H1 (cell line): ENCODE data around the gene ARID5B. TPM values are rescaled to one million over a fixed set of nuclear protein-coding genes. Genes with fewer than 3 reads are reported as not detected.

ENCODE experiments used
- CTCF ChIA-PET: fragments of 300-600 bp; sonication (Branson Sonifier 250); formaldehyde crosslinking; loops from one replicate; lab custom pipeline; 2021; ENCODE audit not compliant: partially characterized antibody; lab: Charles Lee
- POLR2A ChIA-PET: fragments of 300-600 bp; sonication (Branson Sonifier 250); formaldehyde crosslinking; loops from one replicate; lab custom pipeline; 2021; ENCODE audit warnings: inconsistent platforms; ENCODE audit not compliant: partially characterized antibody; lab: Charles Lee
- DNase-seq, 2 experiments: peaks; one replicate each; pipeline versions ENCODE4 v3.0.0 to v3.0.0-alpha.2; 2010 to 2022; ENCODE audit warnings: low spot score in 2 of 2, low read depth in 1 of 2, mixed read lengths in 1 of 2
- FAIRE-seq: peaks from 2 replicates; lab custom pipeline; 2011; peaks lifted over from hg19 to GRCh38; lab: Jason Lieb, UNC
- H2AFZ ChIP-seq: 2 replicates; pipeline ENCODE4 v1.8.1; 2012; ENCODE audit warnings: low read length, inconsistent platforms
- H2AK5ac ChIP-seq: 2 replicates; pipeline ENCODE4 v1.6.1; 2013; ENCODE audit warnings: low read depth, low read length
- H2BK120ac ChIP-seq: replicated peaks from 2 replicates; pipeline ENCODE3; 2013; ENCODE audit warnings: low read depth, low read length, inconsistent platforms
- H2BK12ac ChIP-seq: 2 replicates; pipeline ENCODE4 v1.6.1; 2013; ENCODE audit warnings: low read depth, low read length
- H2BK15ac ChIP-seq: 2 replicates; pipeline ENCODE4 v1.6.1; 2013; ENCODE audit warnings: low read length
- H2BK20ac ChIP-seq: 2 replicates; pipeline ENCODE4 v1.6.1; 2013; ENCODE audit warnings: low read length
- H2BK5ac ChIP-seq: 2 replicates; pipeline ENCODE4 v1.6.1; 2013; ENCODE audit warnings: low read depth, low read length
- H3K14ac ChIP-seq: 2 replicates; pipeline ENCODE4 v1.6.1; 2013; ENCODE audit warnings: inconsistent platforms; ENCODE audit not compliant: insufficient read length
- H3K18ac ChIP-seq: 2 replicates; pipeline ENCODE4 v1.6.1; 2013; ENCODE audit warnings: low read length; ENCODE audit errors: extremely low read depth
- H3K23ac ChIP-seq: 2 replicates; pipeline ENCODE4 v1.6.1; 2013; ENCODE audit warnings: inconsistent platforms; ENCODE audit not compliant: insufficient read length
- H3K23me2 ChIP-seq: 2 replicates; pipeline ENCODE4 v1.6.1; 2013; ENCODE audit warnings: low read depth, low read length
- H3K27ac ChIP-seq: 2 replicates; pipeline ENCODE4 v1.6.1; 2011; ENCODE audit warnings: low read depth, low read length, inconsistent platforms
- H3K27me3 ChIP-seq, 4 experiments: replicated peaks in 1 of 4; 1 replicate in 1 of 4; 2 replicates in 3 of 4; pipeline versions ENCODE4 v1.6.1 to v1.8.1; 2011 to 2013; ENCODE audit warnings: low read length in 3 of 4, mild to moderate bottlenecking in 3 of 4, inconsistent platforms in 2 of 4, mixed read lengths in 2 of 4, moderate library complexity in 1 of 4; ENCODE audit not compliant: control insufficient read depth in 3 of 4, insufficient read depth in 3 of 4; ENCODE audit errors: extremely low read depth in 1 of 4
- H3K36me3 ChIP-seq, 4 experiments: 2 replicates each; pipeline versions ENCODE4 v1.6.1 to v1.8.1; 2011 to 2013; ENCODE audit warnings: mild to moderate bottlenecking in 4 of 4, low read length in 3 of 4, moderate library complexity in 2 of 4, control low read depth in 1 of 4, inconsistent platforms in 1 of 4; ENCODE audit not compliant: insufficient read depth in 4 of 4, control insufficient read depth in 2 of 4
- H3K4ac ChIP-seq: replicated peaks from 2 replicates; pipeline ENCODE3; 2013; ENCODE audit warnings: low read length, low read depth, mixed read lengths, inconsistent platforms; ENCODE audit not compliant: insufficient read length
- H3K4me1 ChIP-seq, 4 experiments: replicated peaks in 1 of 4; 1 replicate in 1 of 4; 2 replicates in 3 of 4; pipeline versions ENCODE4 v1.6.1 to v1.8.1; 2011 to 2013; ENCODE audit warnings: low read length in 3 of 4, inconsistent platforms in 2 of 4, mixed read lengths in 1 of 4; ENCODE audit not compliant: insufficient read depth in 4 of 4, control insufficient read depth in 3 of 4
- H3K4me2 ChIP-seq, 2 experiments: 2 replicates each; pipeline versions ENCODE4 v1.6.1 to v1.8.1; 2011 to 2013; ENCODE audit warnings: low read depth in 2 of 2, low read length in 2 of 2, control low read depth in 1 of 2, inconsistent platforms in 1 of 2, mild to moderate bottlenecking in 1 of 2; ENCODE audit not compliant: insufficient read depth in 1 of 2
- H3K4me3 ChIP-seq, 4 experiments: fragments of 200-600, 300-600 bp in 1 of 4; sonication (generic), shearing (Covaris generic), sonication (Bioruptor Twin) in 1 of 4; 2 replicates each; pipeline versions ENCODE4 v1.5.1 to v1.8.1; 2011 to 2016; ENCODE audit warnings: low read length in 4 of 4, low read depth in 3 of 4, control low read depth in 2 of 4, inconsistent platforms in 2 of 4, mild to moderate bottlenecking in 2 of 4, mixed read lengths in 1 of 4, moderate library complexity in 1 of 4; ENCODE audit not compliant: insufficient read depth in 2 of 4; ENCODE audit errors: extremely low read depth in 1 of 4
- H3K56ac ChIP-seq: replicated peaks from 2 replicates; pipeline ENCODE3; 2013; ENCODE audit warnings: low read depth, mild to moderate bottlenecking, mixed read lengths, low read length, inconsistent platforms; ENCODE audit not compliant: insufficient read length
- H3K79me1 ChIP-seq: 2 replicates; pipeline ENCODE4 v1.6.1; 2013; ENCODE audit warnings: low read depth, low read length, control low read depth
- H3K79me2 ChIP-seq, 2 experiments: 2 replicates each; pipeline versions ENCODE4 v1.6.1 to v1.8.1; 2012 to 2013; ENCODE audit warnings: low read length in 2 of 2, mild to moderate bottlenecking in 2 of 2, inconsistent platforms in 1 of 2; ENCODE audit not compliant: insufficient read depth in 2 of 2, control insufficient read depth in 1 of 2
- H3K9ac ChIP-seq, 4 experiments: replicated peaks in 1 of 4; 1 replicate in 1 of 4; 2 replicates in 3 of 4; pipeline versions ENCODE4 v1.6.1 to v1.8.1; 2011 to 2013; ENCODE audit warnings: low read depth in 3 of 4, low read length in 3 of 4, control low read depth in 2 of 4, mild to moderate bottlenecking in 2 of 4, moderate library complexity in 2 of 4, inconsistent platforms in 1 of 4; ENCODE audit errors: extremely low read depth in 1 of 4
- H3K9me3 ChIP-seq, 2 experiments: 2 replicates each; pipeline versions ENCODE4 v1.6.1 to v1.8.1; 2012 to 2013; ENCODE audit warnings: mild to moderate bottlenecking in 2 of 2, moderate library complexity in 2 of 2, control low read depth in 1 of 2, inconsistent platforms in 1 of 2, low read depth in 1 of 2, low read length in 1 of 2, mixed read lengths in 1 of 2; ENCODE audit not compliant: insufficient read depth in 2 of 2
- H4K20me1 ChIP-seq, 2 experiments: replicated peaks in 1 of 2; 2 replicates each; pipeline versions ENCODE3 to v1.8.1; 2011 to 2013; ENCODE audit warnings: inconsistent platforms in 2 of 2, low read length in 2 of 2, mild to moderate bottlenecking in 1 of 2; ENCODE audit not compliant: insufficient read depth in 2 of 2, control insufficient read depth in 1 of 2
- H4K5ac ChIP-seq: 2 replicates; pipeline ENCODE4 v1.6.1; 2013; ENCODE audit warnings: low read length, low read depth, mixed read lengths, inconsistent platforms; ENCODE audit not compliant: insufficient read length
- H4K8ac ChIP-seq: 2 replicates; pipeline ENCODE4 v1.8.0; 2013; ENCODE audit warnings: mild to moderate bottlenecking, moderate library complexity, low read length, inconsistent platforms; ENCODE audit not compliant: insufficient read depth; ENCODE audit errors: extremely low read depth
- H4K91ac ChIP-seq: replicated peaks from 2 replicates; pipeline ENCODE3; 2013; ENCODE audit warnings: low read length, mixed read lengths, inconsistent platforms; ENCODE audit not compliant: insufficient read length
- BRCA1 ChIP-seq: IDR thresholded peaks from 2 replicates; pipeline ENCODE4 v1.6.1; 2012; ENCODE audit warnings: low read depth, low read length, improper control_type of control experiment
- CHD1 ChIP-seq: IDR thresholded peaks from 2 replicates; pipeline ENCODE4 v1.6.1; 2012; ENCODE audit warnings: low read depth, low read length, improper control_type of control experiment
- CHD2 ChIP-seq: IDR thresholded peaks from 2 replicates; pipeline ENCODE4 v1.6.1; 2012; ENCODE audit warnings: low read length, improper control_type of control experiment
- CTBP2 ChIP-seq: IDR thresholded peaks from 2 replicates; pipeline ENCODE4 v1.7.0; 2011; ENCODE audit warnings: borderline replicate concordance, mild to moderate bottlenecking, moderate library complexity, mixed read lengths, low read length; ENCODE audit not compliant: insufficient read depth, insufficient read length
- EGR1 ChIP-seq: IDR thresholded peaks from 2 replicates; pipeline ENCODE4 v1.6.1; 2011; ENCODE audit warnings: low read depth, low read length, borderline replicate concordance
- EP300 ChIP-seq, 2 experiments: IDR thresholded peaks; 1 replicate in 1 of 2; 2 replicates in 1 of 2; pipeline ENCODE4 v1.6.1; 2011 to 2012; ENCODE audit warnings: low read depth in 2 of 2, low read length in 2 of 2, mild to moderate bottlenecking in 2 of 2, borderline replicate concordance in 1 of 2, inconsistent platforms in 1 of 2, moderate library complexity in 1 of 2
- FOSL1 ChIP-seq: IDR thresholded peaks from 2 replicates; pipeline ENCODE4 v1.6.1; 2011; ENCODE audit warnings: mild to moderate bottlenecking, low read depth, low read length, moderate library complexity; ENCODE audit not compliant: insufficient read depth
- GTF2F1 ChIP-seq: IDR thresholded peaks from 2 replicates; pipeline ENCODE4 v1.6.1; 2012; ENCODE audit warnings: low read depth, low read length, improper control_type of control experiment, borderline replicate concordance
- JUND ChIP-seq: IDR thresholded peaks from 2 replicates; pipeline ENCODE4 v1.6.1; 2011; ENCODE audit warnings: mild to moderate bottlenecking, improper control_type of control experiment, low read length
- KDM4A ChIP-seq: IDR thresholded peaks from one replicate; pipeline ENCODE4 v1.7.1; 2012; ENCODE audit warnings: low read depth, mild to moderate bottlenecking, moderate library complexity, low read length, inconsistent platforms; ENCODE audit not compliant: severe bottlenecking
- MAFK ChIP-seq: IDR thresholded peaks from 2 replicates; pipeline ENCODE4 v1.6.1; 2012; ENCODE audit warnings: low read depth, mild to moderate bottlenecking, improper control_type of control experiment, low read length
- SIRT6 ChIP-seq: IDR thresholded peaks from one replicate; pipeline ENCODE4 v1.7.1; 2012; ENCODE audit warnings: low read length, inconsistent platforms
- SIX5 ChIP-seq: IDR thresholded peaks from 2 replicates; pipeline ENCODE4 v1.6.1; 2011; ENCODE audit warnings: mild to moderate bottlenecking, low read depth, low read length
- SRF ChIP-seq: IDR thresholded peaks from 2 replicates; pipeline ENCODE4 v1.6.1; 2011; ENCODE audit warnings: mild to moderate bottlenecking, low read depth, low read length, moderate library complexity
- WGBS, 2 experiments: shearing (Covaris generic) in 1 of 2; methylation state at CpG; one replicate each; pipeline versions ENCODE4 v1.1.6 to v1.1.7; 2013 to 2015; ENCODE audit warnings: low lambda C conversion rate in 2 of 2, mixed read lengths in 2 of 2, inconsistent platforms in 1 of 2, low coverage in 1 of 2, missing lambda C conversion rate in 1 of 2; ENCODE audit not compliant: insufficient replicate concordance in 2 of 2, insufficient coverage in 1 of 2, insufficient read length in 1 of 2; ENCODE audit errors: extremely low coverage in 1 of 2, missing lambda C conversion rate in 1 of 2; 5-methylcytosine and 5-hydroxymethylcytosine counted together
- polyA plus RNA-seq, 7 experiments: library from polyadenylated mRNA; depleted of rRNA in 3 of 7; stranded (reverse) in 5 of 7; unstranded in 2 of 7; fragments of >200 nt in 5 of 7; fragments of 200-250 nt in 2 of 7; gene quantifications; 1 replicate in 5 of 7; 2 replicates in 1 of 7; 4 replicates in 1 of 7; pipeline versions ENCODE4 v1.2.1 to v1.2.3, GENCODE V29; 2011 to 2013; ENCODE audit warnings: missing spikeins in 2 of 7, mixed read lengths in 2 of 7
- total RNA-seq: library from RNA; stranded (reverse); fragmentation: NEBNext Ultra II Directional; extraction: Animal tissue kit (Norgen Biotek cat#: 25700); gene quantifications from 2 replicates; pipeline ENCODE4 v1.2.1, GENCODE V29; 2021

Gene ARID5B
- total and polyA plus RNA-seq, 2 of the 8 experiments (the other 6 are each of a cell fraction or from before 2014, with no cell fraction given), result 0.21 to 1.1 TPM

DNA sequence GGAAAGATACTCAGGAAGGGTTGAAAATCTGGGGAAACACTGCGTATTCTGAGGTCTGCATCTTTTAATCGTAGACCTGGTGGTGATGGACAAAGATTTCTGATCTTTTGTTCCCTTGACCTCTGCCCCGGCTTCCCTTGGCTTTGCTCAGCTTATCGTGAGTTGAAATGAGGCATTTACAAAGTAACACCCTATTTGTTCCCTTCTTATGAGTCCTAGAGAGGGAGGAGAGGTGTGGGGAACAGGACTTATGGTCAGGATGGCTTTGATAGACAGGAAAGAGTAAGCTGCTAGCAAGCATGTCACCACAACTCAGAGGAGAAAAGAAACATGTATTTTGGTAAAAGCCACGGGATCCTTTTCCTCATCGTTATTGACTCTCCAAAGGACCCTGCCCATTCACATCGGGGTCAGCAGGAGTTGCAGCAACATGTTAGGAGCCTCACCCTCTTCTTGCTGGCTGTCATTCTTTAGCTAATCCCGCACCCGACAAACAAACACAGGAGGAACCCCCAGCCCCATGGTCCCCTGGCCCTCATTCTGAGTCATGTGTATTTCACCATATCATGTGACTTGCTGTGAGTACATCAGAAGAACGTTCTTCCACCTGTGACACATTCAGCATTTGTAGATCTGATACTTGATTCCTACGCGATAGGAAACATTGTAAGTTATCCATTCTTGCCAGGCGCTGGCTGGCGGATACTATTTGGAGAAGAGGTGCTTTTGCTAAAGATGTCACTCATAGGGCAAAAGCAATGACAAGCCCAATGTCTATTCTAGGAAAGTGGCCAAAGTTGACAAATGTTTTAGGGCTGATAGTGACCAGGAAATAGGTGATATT lies 197.0 kb downstream of the ARID5B start:
- Histone ChIP-seq H3K27ac (no peak overlapping the region), H2AFZ (no peak overlapping the region), H3K23me2 (no peaks in the 10 kb centered on the region), H3K14ac (no peak overlapping the region), H3K4ac (no peak overlapping the region), H3K18ac (no peak overlapping the region), H3K9me3 (no peaks in the 10 kb centered on the region), H3K4me3 (no peak overlapping the region), H4K91ac (no peak overlapping the region), H4K8ac (no peak overlapping the region), H3K79me1 (no peaks in the 10 kb centered on the region), H3K36me3 (no peaks in the 10 kb centered on the region), H3K56ac (no peak overlapping the region), H2BK20ac (no peak overlapping the region), H3K4me1 (no peaks in the 10 kb centered on the region), H3K23ac (no peak overlapping the region), H3K27me3 (no peaks in the 10 kb centered on the region), H3K79me2 (no peaks in the 10 kb centered on the region), H2AK5ac (no peak overlapping the region), H3K4me2 (no peak overlapping the region), H3K9ac (no peak overlapping the region), H2BK5ac (no peak overlapping the region), H2BK120ac (no peak overlapping the region), H4K5ac (no peak overlapping the region), H2BK15ac (no peak overlapping the region), H2BK12ac (no peak overlapping the region), H4K20me1 (no peaks in the 10 kb centered on the region)
- POLR2A ChIA-PET, result no interaction called here
- 95% methylated on average over 14 of the region's 14 CpGs; no CpG with 5 or more reads in 1 of the 2 experiments for WGBS, 2 experiments
- CTCF ChIA-PET, result interaction anchor here (0.6 kb wide), 1 partner anchor 52 kb away, joined by 3 read pairs; no protein-coding TSS in a partner anchor
- TF ChIP-seq KDM4A, result no peak
- TF ChIP-seq CHD1, result no peak
- TF ChIP-seq CHD2, result no peak
- no peak for TF ChIP-seq JUND
- TF ChIP-seq SIX5, result no peak
- no peak for TF ChIP-seq SIRT6
- TF ChIP-seq MAFK, result no peak
- no peak for TF ChIP-seq FOSL1
- no peak for TF ChIP-seq SRF
- no peak for TF ChIP-seq GTF2F1
- no peak for TF ChIP-seq EP300 (IDR thresholded peaks at IDR 0.05; ENCODE audit: borderline replicate concordance in 1 of 2, low read depth in 2 of 2, low read length in 2 of 2)
- TF ChIP-seq EGR1, result no peak
- no peak for TF ChIP-seq CTBP2
- TF ChIP-seq BRCA1, result no peak
- no peak for FAIRE-seq
- no peak for DNase-seq
